Measurements from ENCODE around the gene TMEM8B. TPM values are rescaled to one million over a fixed set of nuclear protein-coding genes. Genes with fewer than 3 reads are reported as not detected.

Gene TMEM8B
- total and polyA plus RNA-seq, 2 donors (not counting 1 experiment from before 2014, with no cell fraction given), result 12.2 to 14.5 TPM

GRCh38 chr9:35818341-35818740 is 10.7 kb upstream of the TMEM8B start:
- intact Hi-C loops (cut with micrococcal nuclease), result no loop called here
- H3K27ac ChIP-seq (ENCODE audit: low read length in 2 of 2), result no peak overlapping the region
- no peaks in the 10 kb centered on the region for H3K27me3 ChIP-seq (replicated peaks in 1 of 4; ENCODE audit: control extremely low read depth in 1 of 4, control insufficient read depth in 3 of 4, insufficient read depth in 4 of 4, low read length in 3 of 4)
- TF ChIP-seq CTCF (IDR thresholded peaks at IDR 0.05), result no peak
- Mint-ChIP-seq H3K27ac (no peak overlapping the region), H3K9me3 (ENCODE audit: insufficient read depth) (no peaks in the 10 kb centered on the region), H3K4me3 (no peak overlapping the region), H3K27me3 (no peaks in the 10 kb centered on the region), H3K4me1 (peaks cover 11% of the 10 kb centered on the region)
- ATAC-seq (ENCODE audit: low read depth) (no peak), DNase-seq (no peak)
- H3K4me2 ChIP-seq (replicated peaks; ENCODE audit: low read depth, low read length, poor library complexity, severe bottlenecking), result no peak overlapping the region
- no peak overlapping the region for H3K4me3 ChIP-seq (ENCODE audit: control extremely low read depth in 1 of 5, extremely low read depth in 1 of 5, insufficient read depth in 1 of 5, low read depth in 2 of 5, low read length in 4 of 5)
- H3K4me1 ChIP-seq (ENCODE audit: control insufficient read depth in 2 of 2, insufficient read depth in 2 of 2, low read length in 2 of 2), result peaks cover 10 to 12% of the 10 kb centered on the region in 2 donors
- CTCF ChIA-PET, result no interaction called here
- no peaks in the 10 kb centered on the region for H3K36me3 ChIP-seq (replicated peaks in 1 of 2; ENCODE audit: control extremely low read depth in 1 of 2, control insufficient read depth in 1 of 2, extremely low read depth in 1 of 2, insufficient read depth in 2 of 2, low read length in 1 of 2)
- 87% methylated on average over 3 of the region's 3 CpGs for WGBS (ENCODE audit: insufficient coverage)
- no peak overlapping the region for H2AFZ ChIP-seq (ENCODE audit: insufficient read depth, low read depth, low read length, poor library complexity, severe bottlenecking)
- H3K9ac ChIP-seq (ENCODE audit: low read length), result no peak overlapping the region
- no peaks in the 10 kb centered on the region for H3K9me3 ChIP-seq (ENCODE audit: control extremely low read depth in 1 of 3, control insufficient read depth in 2 of 3, insufficient read depth in 1 of 3, low read length in 2 of 3)
- POLR2A ChIA-PET, result no interaction called here
- no peaks in the 10 kb centered on the region for H4K20me1 ChIP-seq (ENCODE audit: control insufficient read depth, insufficient read depth, low read length, poor library complexity, severe bottlenecking)
- no peaks in the 10 kb centered on the region for H3K79me2 ChIP-seq (ENCODE audit: control insufficient read depth, insufficient read depth, low read length)

- Mint-ChIP-seq H3K9me3 (ENCODE audit: insufficient read depth) (no peaks in the 10 kb centered on the region), H3K27ac (no peak overlapping the region), H3K4me3 (no peak overlapping the region), H3K4me1 (peaks cover 4% of the 10 kb centered on the region), H3K27me3 (no peaks in the 10 kb centered on the region)
- no peak overlapping the region for H3K9ac ChIP-seq (ENCODE audit: low read length)
- CTCF ChIA-PET, result interaction anchor here (1.3 to 2.6 kb wide), 3 partner anchors 8 to 62 kb away, joined by 3 to 10 read pairs (median 9); partner anchors contain the start of gene SPAG8
- TF ChIP-seq EZH2 (IDR thresholded peaks at IDR 0.05; ENCODE audit: borderline replicate concordance, insufficient read depth, low read depth, low read length, poor library complexity, severe bottlenecking) (no peak), CTCF (IDR thresholded peaks at IDR 0.05) (no peak)
- POLR2A ChIA-PET, result no interaction called here
- no peak overlapping the region for H2AFZ ChIP-seq (ENCODE audit: insufficient read depth, low read depth, low read length, poor library complexity, severe bottlenecking)
- no peaks in the 10 kb centered on the region for H3K27me3 ChIP-seq (replicated peaks in 1 of 4; ENCODE audit: control extremely low read depth in 1 of 4, control insufficient read depth in 3 of 4, insufficient read depth in 4 of 4, low read length in 3 of 4)
- no peak overlapping the region for H3K4me3 ChIP-seq (ENCODE audit: control extremely low read depth in 1 of 5, extremely low read depth in 1 of 5, insufficient read depth in 1 of 5, low read depth in 2 of 5, low read length in 4 of 5)
- no peak overlapping the region for H3K27ac ChIP-seq (ENCODE audit: low read length in 2 of 2)
- DNase-seq (no peak), ATAC-seq (ENCODE audit: low read depth) (no peak)
- H3K4me2 ChIP-seq (replicated peaks; ENCODE audit: low read depth, low read length, poor library complexity, severe bottlenecking), result no peak overlapping the region
- H3K4me1 ChIP-seq (ENCODE audit: control insufficient read depth in 2 of 2, insufficient read depth in 2 of 2, low read length in 2 of 2), result no peaks in the 10 kb centered on the region
- no peaks in the 10 kb centered on the region for H3K79me2 ChIP-seq (ENCODE audit: control insufficient read depth, insufficient read depth, low read length)
- intact Hi-C loops (cut with micrococcal nuclease), result no loop called here
- no peaks in the 10 kb centered on the region for H4K20me1 ChIP-seq (ENCODE audit: control insufficient read depth, insufficient read depth, low read length, poor library complexity, severe bottlenecking)
- H3K9me3 ChIP-seq (ENCODE audit: control extremely low read depth in 1 of 3, control insufficient read depth in 2 of 3, insufficient read depth in 1 of 3, low read length in 2 of 3), result no peaks in the 10 kb centered on the region
- no peaks in the 10 kb centered on the region for H3K36me3 ChIP-seq (replicated peaks in 1 of 2; ENCODE audit: control extremely low read depth in 1 of 2, control insufficient read depth in 1 of 2, extremely low read depth in 1 of 2, insufficient read depth in 2 of 2, low read length in 1 of 2)
These were observed 9.0 kb upstream of the TMEM8B start for GRCh38 chr9:35820076-35820475.
